HG02852 (cell line): ENCODE measurements around the gene MRPS14.
"Not testable (repeated sequence)": the region's sequence is repeated elsewhere in the genome, so short reads cannot be mapped to it uniquely, and the experiment has no call there.

Source experiments
- ATAC-seq: cut with Tn5 transposase; IDR thresholded peaks from one replicate; pipeline ENCODE4 v1.9.1; 2021; ENCODE audit warnings: mild to moderate bottlenecking, moderate library complexity; ENCODE audit not compliant: unreplicated experiment

Gene MRPS14

GRCh38 chr1:175023043-175023921, at the start of gene MRPS14:
Gene MRPS14, minus strand, starts transcription at chr1:175023425. Its CDS starts 17 bp downstream, at chr1:175023408.
- ATAC-seq = peak; percentile 88

DNA sequence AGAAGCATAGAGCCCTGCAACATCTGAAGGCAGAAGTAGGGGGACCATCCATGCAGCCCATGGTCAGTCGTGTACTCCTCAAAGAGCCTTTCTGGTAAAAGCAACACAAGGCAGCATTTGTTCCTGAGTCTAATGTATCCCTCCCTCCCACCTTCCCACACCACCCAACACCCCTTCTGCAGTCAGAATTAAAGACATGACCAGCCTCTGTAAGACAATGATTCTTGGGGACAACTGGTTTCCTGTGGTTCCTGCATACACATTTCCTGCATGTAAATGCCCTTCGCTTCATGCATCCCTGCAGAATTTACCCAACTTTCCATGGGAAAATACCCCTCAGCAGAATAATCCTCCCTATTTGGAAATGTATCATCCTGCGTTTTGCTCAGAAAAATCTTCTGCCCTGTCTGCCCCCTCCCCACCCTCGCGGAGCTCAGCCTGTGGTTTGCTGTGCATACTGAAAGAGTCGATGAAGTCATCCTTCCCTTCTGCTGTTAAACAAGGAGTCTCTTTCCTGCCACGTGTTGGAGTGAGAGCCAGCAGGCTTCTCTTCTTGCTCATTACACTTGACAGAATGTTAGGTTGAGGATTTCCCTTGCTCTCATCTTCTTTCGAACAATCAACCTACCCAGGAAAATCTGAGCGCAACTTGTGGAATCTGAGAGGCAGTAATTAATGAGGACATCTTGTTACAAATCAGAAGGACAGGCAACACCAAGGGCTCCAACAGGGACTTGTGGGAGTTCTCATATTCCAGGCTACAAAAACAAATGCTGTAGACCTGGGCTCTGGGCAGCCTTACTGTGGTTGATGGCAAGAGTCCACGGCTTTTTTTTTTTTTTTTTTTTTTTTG, 49.1 kb upstream of the MRPS14 start:
- peak; percentile 84 for ATAC-seq

DNA sequence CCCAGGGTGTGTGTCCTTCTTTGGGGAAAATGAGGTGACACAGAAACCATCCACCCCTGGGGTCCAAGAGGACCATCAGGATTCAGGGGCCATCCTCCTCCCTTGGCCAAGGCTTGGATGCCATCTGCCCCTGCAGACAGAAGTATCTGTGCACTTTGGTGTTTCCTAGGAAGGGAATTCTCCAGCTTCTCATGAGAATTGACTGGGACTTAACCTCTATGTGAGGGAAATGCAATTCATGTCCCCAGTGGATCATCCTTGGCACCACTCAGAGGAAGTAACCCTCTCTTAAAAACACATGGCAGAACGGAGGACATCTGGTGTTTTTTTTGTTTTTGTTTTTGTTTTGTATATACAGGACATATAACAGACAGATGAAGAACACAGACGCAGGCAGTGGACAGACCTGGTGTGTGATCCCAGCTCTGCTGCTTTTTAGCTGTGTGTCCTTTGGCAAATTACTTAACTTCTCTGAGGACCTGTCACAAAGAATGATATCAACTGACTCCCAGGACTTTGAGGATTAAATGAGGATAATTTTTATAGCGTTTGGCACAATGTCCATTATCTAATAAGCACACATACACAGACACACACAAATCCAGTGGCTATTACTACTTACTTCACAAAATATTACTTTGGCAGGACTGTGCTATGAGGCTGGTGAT, 48.2 kb upstream of the MRPS14 start:
- no peak for ATAC-seq

DNA sequence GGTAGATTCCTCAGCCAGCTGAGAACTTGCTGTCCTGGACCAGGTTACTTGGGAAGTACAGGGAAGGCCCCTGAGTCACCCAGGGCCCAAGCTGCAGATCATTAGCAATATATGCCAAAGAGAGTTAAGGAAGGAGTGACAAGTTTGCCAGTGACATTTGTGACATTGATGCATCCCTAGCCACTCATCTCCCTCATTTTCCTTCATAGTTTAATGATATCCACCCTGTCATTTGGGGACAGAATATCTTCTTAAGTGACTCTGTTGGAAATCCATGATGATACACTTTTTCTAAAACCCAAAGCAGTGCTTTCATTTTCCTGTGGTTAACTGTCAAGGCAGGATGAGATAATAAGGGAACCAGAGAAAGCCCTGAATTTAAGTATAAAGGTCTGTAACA, 47.6 kb upstream of the MRPS14 start:
- ATAC-seq = no peak

DNA sequence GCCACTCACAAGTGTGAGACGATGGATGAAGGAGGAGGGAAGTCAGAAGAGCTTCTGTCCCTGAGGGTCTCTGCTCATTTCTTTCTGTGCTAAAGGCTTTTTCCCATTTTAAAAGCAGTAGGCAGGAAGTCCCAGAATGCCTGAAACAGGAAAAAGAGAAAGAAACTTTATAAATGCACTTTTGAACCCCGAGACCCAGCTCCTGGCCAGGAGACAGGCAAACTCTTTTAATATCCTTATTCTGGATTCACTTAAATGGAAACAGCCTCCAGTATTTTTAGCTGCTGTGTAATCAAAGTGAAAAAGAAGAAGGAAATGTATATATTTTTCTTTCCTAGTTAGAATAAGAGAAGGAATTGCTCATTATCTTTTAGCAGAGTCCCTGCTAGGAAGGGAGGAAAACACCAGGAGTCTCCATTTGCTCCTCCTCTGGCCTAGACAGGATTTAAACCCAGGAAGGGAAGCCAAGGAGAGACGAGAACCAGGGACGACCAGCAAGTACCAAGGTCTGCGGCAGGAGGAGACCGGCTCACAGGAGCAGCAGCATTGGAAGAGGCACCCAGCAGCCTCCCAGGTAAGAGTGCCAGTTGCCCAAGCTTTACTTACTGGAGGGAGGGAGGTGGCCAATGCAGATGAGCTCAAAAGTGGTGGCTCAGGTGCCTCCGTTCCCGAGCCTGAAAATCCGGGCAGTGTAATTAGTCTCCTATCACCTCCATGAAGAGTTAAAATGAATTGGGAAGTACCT, 44.3 kb upstream of the MRPS14 start, which contains the start of gene TNN:
TNN (plus strand) TSS at position 472 of the 745 bp plus-strand sequence. CDS start 9,586 bp downstream, outside the sequence.
- no peak for ATAC-seq

GRCh38 chr1:175062858-175063257, 39.6 kb upstream of the MRPS14 start:
- no peak for ATAC-seq

DNA sequence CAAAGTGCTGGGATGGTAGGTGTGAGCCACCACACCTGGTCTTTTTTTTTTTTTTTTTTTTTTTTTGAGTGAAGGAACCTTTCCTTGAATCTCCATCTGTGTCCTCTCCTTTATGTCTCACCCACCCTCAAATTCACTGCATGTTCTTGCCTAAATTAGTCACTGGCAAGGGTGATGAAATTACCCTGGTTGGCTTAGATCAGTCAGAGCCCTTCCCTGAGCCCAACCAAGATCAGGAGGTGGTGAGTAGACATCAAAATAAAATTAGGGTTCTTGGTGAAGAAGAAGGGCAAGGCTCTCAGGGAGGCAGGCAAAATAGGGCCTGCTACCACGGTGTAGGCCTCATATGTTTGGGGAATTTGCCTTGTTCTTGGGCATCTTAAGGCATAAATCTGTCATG, 39.1 kb upstream of the MRPS14 start:
- ATAC-seq = no peak

GRCh38 chr1:175054736-175055135, 31.5 kb upstream of the MRPS14 start:
- no peak for ATAC-seq

- ATAC-seq = no peak
These were observed 27.8 kb upstream of the MRPS14 start for GRCh38 chr1:175050992-175051391.

- ATAC-seq = no peak
These were observed 22.3 kb upstream of the MRPS14 start for GRCh38 chr1:175045519-175045918.

GRCh38 chr1:175045097-175045496, 21.9 kb upstream of the MRPS14 start:
- ATAC-seq = no peak

DNA sequence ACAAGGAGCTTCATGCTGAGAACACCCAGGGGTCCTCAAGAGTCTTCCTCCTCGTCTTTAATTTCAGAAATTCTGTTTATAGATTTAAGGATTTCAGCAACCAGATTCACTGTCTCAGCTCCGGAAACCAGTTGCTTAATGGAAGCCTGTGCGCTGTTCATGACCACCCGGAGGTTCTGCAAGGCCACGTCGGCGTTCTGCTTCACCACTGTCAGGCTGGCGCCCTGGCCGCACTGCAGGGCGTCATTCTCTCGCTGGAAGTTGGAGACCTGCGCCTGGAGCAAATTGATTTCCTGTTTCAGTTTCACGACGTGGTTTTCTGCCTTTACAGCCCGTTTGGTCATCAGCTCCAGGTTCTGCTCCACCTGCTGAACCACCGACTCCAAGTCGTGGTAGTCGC, 21.4 kb upstream of the MRPS14 start:
- not testable (repeated sequence) for ATAC-seq

DNA sequence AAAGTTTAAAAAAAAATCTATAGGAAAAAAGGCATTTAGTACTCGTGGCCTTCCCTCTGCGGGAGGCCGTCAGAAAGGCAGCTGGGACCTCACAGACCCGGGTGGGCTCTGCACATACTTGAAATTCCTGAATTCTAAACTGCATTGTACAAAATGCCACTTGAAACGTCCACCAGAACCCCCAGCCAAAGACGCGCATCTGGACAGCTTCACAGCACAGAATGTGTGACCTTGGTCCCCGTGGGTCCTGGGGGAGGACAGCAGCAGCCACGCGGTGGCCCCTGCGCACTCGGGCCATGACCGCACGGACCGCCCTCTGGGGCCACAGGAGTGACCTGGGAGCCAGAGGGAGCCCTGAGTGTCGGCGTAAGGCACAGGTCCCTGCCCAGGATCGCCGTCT, 20.6 kb upstream of the MRPS14 start:
- ATAC-seq = no peak

DNA sequence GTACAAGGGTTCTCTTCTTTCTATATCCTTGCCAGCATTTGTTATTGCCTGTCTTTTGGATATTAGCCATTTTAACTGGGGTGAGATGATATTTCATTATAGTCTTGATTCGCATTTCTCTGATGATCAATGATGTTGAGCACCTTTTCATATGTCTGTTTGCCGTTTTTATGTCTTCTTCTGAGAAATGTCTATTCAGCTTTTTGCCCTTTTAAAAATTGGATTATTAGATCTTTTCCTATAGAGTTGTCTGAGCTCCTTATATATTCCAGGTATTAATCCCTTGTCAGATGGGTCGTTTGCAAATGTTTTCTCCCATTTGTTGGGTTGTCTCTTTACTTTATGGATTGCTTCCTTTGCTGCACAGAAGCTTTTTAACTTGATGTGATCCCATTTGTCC, 19.4 kb upstream of the MRPS14 start:
- ATAC-seq = no peak

DNA sequence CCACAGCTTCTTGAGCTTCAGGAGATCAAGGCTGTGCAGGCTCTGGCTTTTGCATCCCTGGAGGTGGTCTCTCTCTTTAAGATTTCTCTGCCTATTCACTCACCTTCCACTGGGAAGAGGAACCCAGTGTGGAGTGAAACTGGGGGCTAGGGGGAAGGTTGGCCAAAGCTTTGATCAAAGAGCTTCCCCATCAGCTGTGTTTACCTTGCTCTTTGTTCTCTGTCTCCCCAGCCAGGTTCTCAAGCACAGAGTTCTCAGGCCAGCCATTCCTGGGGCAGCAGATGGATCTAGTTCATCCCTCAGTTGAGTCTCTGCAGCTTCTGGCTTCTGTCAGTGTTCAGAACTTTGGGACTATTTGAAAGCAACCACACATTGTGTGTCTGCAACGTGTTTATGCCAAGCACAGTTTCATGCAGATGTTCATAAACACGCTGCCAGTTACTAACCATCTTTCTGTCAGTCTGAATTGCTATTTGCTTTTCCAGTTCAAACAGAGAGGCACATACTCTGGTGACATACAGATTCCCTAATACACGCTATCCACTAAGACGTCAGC, 17.2 kb upstream of the MRPS14 start:
- ATAC-seq = no peak

DNA sequence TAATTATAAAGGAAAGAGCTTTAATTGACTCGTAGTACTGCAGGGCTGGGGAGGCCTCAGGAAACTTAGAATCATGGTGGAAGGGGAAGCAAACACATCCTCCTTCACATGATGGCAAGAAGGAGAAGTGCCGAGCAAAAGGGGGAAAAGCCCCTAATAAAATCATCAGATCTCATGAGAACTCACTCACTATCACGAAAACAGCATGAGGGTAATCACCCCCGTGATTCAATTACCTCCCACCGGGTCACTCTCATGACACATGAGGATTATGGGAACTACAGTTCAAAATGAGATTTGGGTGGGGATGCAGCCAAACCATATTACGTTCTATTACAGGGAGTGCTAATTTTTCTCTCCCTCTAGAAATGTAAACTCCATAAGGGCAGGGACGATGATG, 14.2 kb upstream of the MRPS14 start:
- no peak for ATAC-seq

GRCh38 chr1:175036476-175036875, 13.3 kb upstream of the MRPS14 start:
- ATAC-seq = no peak

DNA sequence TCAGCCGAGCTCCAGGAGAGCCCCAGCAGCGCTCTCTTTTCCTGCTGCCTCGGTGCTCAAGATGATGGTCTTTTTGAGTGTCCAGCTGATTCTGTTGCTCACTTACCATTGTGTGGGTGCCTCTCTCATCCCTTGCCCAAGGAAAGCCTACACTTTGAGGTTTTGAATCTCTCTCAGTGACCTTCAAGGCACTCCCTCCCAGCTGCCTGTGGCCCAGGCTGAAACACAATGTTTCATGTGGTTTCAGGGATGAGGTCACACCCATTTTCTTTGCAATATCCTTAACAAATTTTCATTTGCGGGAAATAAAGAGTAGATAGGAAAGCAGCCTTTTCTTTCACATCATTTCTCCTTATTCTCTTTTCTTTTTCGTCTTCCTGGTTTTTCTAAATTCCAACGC, 12.6 kb upstream of the MRPS14 start:
- ATAC-seq = no peak

DNA sequence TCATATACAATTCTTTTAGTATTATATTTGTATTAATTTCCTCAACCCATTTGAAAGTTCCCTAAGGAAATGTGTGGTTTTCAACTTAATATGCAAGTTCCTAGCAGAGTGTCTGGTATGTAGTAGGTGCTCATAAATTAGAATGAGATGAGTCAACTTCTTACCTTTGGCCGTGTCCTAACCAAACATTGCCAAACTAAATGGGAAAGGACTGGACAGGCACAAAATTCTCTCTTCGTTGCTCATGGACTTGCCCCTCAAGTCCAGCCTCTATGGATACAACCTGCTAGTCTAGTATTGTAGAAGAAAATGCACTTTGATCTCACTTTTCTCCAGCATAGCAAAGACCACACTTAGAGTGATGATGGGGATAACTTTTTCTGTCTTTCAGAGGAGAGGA, 11.6 kb upstream of the MRPS14 start:
- no peak for ATAC-seq

- ATAC-seq = no peak
These were observed 10.7 kb upstream of the MRPS14 start for GRCh38 chr1:175033953-175034352.
